Activated CD4-positive, alpha-beta T cell treated with anti-CD3 and anti-CD28 coated beads, Interleukin-2, amount 50 U/mL, for 4 hours (primary cell): ENCODE measurements around the gene KCTD16.

Source experiments
- DNase-seq, 2 experiments: peaks; one replicate each; pipeline ENCODE4 v3.0.0-alpha.2; 2020

KCTD16 gene

GRCh38 chr5:144416196-144416595 lies 245.5 kb downstream of the KCTD16 start:
- no peak for DNase-seq

- DNase-seq, result no peak
These were observed 248.0 kb downstream of the KCTD16 start for GRCh38 chr5:144418719-144419118.

- no peak for DNase-seq
These were observed 250.7 kb downstream of the KCTD16 start for GRCh38 chr5:144421411-144421810.

GRCh38 chr5:144422018-144422727 lies 251.5 kb downstream of the KCTD16 start:
- no peak for DNase-seq

- no peak for DNase-seq
These were observed 257.2 kb downstream of the KCTD16 start for GRCh38 chr5:144427866-144428265.

- DNase-seq, result no peak
These were observed 257.7 kb downstream of the KCTD16 start for GRCh38 chr5:144428326-144428725.

- no peak for DNase-seq
These were observed 258.7 kb downstream of the KCTD16 start for GRCh38 chr5:144429405-144429804.

GRCh38 chr5:144429905-144430304 lies 259.2 kb downstream of the KCTD16 start:
- DNase-seq, result no peak

GRCh38 chr5:144433140-144433822 lies 262.6 kb downstream of the KCTD16 start:
- no peak for DNase-seq

GRCh38 chr5:144433893-144434292 lies 263.2 kb downstream of the KCTD16 start:
- no peak for DNase-seq

GRCh38 chr5:144436007-144436406 lies 265.3 kb downstream of the KCTD16 start:
- no peak for DNase-seq

GRCh38 chr5:144438237-144438636 lies 267.6 kb downstream of the KCTD16 start:
- no peak for DNase-seq

GRCh38 chr5:144448457-144448856 lies 277.8 kb downstream of the KCTD16 start:
- DNase-seq, result no peak

GRCh38 chr5:144451187-144451973 lies 280.7 kb downstream of the KCTD16 start:
- DNase-seq, result no peak

- DNase-seq, result no peak
These were observed 283.1 kb downstream of the KCTD16 start for GRCh38 chr5:144453753-144454152.

- DNase-seq, result no peak
These were observed 286.5 kb downstream of the KCTD16 start for GRCh38 chr5:144457160-144457559.

- DNase-seq, result no peak
These were observed 287.5 kb downstream of the KCTD16 start for GRCh38 chr5:144458216-144458615.

- DNase-seq, result no peak
These were observed 289.9 kb downstream of the KCTD16 start for GRCh38 chr5:144460600-144460999.

GRCh38 chr5:144462577-144462976 lies 291.9 kb downstream of the KCTD16 start:
- DNase-seq, result no peak

- no peak for DNase-seq
These were observed 293.0 kb downstream of the KCTD16 start for GRCh38 chr5:144463481-144464223.

GRCh38 chr5:144464306-144464705 lies 293.6 kb downstream of the KCTD16 start:
- DNase-seq, result no peak

GRCh38 chr5:144465441-144465840 lies 294.8 kb downstream of the KCTD16 start:
- no peak for DNase-seq

GRCh38 chr5:144467792-144468191 lies 297.1 kb downstream of the KCTD16 start:
- no peak for DNase-seq
